NCI-H146 treated with DMSO at 0.1 percent for 48 hours (cell line): ENCODE measurements around the gene MYO18B.
"Not testable (repeated sequence)": the region's sequence is repeated elsewhere in the genome, so short reads cannot be mapped to it uniquely, and the experiment has no call there.

Experiments
- DNase-seq: peaks from one replicate; lab custom pipeline; 2025; ENCODE audit not compliant: unreplicated experiment; lab: John Stamatoyannopoulos, UW

The MYO18B gene

GRCh38 chr22:25741692-25742626, at the start of gene MYO18B:
Gene MYO18B, plus strand, starts transcription at chr22:25742188. Its CDS starts 18,905 bp downstream, at chr22:25761093.
- DNase-seq = no peak

DNA sequence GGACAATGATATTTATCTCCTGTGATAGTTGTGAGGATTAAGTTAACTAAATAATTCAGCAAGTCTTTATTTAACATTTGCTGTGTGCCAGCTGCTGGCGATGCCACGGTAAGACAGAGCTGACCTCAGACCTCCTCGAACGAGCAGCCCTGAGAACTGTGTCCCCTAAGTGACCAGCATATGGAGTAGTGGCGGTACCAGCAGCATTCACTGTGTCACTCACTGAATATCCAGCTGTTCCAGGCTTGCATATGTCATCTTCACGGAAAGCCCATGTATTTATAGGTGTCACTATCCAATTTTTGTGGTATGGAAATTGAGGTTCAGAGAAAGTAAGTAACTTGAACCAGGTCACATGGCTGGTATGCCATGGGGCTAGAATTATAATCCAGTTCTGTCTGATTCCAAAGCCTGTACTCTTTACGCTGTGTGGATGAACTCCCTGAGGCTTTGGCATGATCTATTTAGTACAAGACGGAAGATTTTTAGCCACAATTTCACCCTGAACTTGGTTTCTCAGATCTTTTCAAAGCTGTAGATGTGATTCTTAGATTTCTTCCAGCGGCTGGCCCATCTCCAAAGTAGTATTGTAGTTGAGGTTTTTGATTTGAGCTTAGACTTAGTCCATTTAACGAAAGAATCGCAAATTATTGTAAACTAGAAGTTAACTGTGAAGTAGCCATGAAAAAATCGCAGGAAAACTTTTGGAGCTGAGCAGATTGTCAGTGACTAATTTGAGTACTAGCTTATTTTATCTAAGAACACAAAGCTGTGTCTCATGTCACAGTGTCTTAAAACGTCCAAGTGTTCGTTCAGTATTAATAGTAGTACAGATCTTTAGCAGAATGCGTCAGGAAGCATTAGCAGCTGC, 49.4 kb upstream of the MYO18B start:
- no peak for DNase-seq

DNA sequence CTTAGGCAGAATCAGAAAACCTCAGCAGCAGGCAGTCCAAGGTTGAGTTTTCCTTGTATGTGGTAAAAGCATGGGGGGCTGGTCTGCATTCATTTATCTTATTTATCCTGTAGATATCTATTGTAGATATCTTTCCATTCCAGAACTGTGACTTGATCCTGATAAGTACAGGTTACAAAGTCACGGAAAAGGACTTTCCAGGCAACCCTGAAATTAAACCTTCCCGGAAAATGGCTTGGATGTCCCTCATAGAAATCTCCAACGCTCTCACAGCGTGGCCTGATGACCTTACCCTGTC, 48.8 kb upstream of the MYO18B start:
- DNase-seq = no peak

- no peak for DNase-seq
Measured at GRCh38 chr22:25694196-25694907, 47.6 kb upstream of the MYO18B start.

- DNase-seq = no peak
Measured at GRCh38 chr22:25695146-25695545, 46.8 kb upstream of the MYO18B start.

DNA sequence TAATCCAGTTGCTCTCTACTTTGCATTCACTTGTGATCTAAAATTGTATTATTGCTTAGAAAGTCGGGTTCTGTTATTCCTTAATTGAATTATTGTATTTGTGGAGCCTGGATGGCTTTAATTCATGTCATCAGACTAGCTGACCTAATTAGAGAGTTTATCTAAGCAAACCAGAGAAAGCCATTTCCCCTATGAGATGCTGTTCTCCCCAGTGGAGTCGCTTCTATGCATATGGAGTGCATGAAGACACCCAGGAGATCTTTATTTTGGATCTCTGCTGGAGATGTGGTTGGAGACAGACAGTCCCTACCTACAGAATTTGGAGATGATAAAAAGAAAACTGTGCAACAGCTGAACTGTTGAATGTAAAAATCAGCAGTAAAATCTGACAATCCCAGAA, 45.2 kb upstream of the MYO18B start:
- DNase-seq = no peak

GRCh38 chr22:25697181-25697664, 44.8 kb upstream of the MYO18B start:
- no peak for DNase-seq

DNA sequence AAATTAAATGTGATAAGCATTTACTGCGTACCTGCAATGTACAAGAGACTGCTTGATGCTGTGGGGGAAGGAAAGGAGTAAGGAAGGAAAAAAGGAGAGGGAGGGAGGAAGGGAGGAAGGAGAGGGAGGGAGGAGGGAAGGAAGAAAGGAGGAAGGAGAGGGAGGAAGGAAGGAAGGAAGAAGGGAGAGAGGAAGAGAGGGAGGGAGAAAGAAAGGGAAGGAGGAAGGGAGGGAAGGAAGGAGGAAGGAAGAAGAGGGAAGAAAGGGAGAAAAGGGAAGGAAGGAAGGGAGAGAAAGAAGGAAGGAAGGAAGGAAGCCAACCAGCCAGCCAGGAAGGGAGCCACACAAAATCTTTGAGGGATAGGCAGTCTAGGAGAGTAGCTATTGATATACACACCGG, 44.0 kb upstream of the MYO18B start:
- no peak for DNase-seq

DNA sequence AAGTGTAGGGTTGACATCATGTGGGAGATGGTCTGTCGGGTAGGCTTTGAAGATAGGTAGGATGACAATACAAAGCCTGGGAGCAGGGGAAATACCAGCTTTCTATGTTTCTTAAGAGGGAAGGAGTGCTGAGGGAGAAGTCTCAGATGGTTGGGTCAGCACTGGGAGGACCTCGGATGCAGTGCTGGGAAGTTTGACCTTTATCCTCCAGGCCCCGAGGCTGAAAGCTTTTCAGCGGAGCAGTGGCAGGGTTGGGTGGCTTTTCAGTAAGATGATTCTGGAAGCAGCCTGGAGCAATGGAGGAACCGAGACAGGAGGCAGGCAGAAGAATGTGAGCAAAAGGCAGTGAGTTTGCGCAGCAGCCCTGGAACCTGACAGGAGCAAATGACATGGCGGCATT, 43.5 kb upstream of the MYO18B start:
- DNase-seq = no peak

GRCh38 chr22:25698978-25699377, 43.0 kb upstream of the MYO18B start:
- DNase-seq = no peak

DNA sequence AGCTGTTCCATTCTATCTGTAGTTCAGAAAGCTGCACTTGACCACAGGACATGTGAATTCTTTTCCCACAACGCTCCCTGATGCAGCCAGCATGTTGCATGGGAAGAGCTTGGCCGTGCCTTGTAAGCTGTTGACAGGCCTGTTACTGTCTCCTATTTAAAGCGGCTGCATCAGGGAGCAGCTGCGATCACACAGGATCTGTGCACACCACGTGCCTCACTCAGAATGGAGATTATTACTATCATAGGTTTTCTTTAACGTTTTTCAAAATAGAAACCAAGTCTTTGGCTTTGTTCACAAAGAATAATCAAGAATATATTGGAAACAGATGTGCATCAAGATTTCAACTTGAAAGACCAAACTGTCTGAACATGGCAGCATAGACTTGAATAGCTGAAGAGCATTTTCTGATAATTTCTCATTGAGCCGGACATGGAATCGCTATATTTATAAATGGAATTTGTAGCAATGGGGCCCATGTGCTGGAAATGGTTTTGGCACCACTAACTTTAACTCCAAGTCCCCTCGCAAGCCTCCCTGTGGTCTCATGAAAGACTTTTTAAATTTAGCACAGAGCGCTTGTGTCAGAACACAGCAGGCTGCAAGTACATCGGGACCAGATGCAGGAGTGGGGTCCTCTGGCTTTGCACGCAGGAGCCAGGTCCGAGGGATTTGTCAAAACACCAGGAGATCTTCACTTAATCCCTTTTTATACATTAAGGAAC, 40.8 kb upstream of the MYO18B start:
- no peak for DNase-seq

DNA sequence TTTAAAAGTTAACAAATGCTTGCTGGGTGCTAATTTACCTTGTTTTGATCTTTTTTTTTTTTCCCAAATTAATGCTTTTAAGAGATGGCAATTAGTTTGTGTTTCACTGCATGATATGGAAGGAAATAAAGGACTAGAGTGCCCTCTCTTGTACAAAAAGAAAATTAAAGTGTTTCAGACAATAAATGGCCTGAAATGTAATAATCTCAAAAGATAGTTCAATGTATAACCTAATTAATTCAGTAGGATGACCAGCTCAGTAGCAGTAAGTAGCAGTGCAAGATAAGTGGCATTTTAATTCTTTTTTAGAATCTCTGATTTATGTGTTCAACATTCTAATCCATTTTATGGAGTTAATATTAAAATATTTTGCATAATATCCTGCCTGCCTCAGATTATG, 39.9 kb upstream of the MYO18B start:
- peak; percentile 11 for DNase-seq

GRCh38 chr22:25702571-25703167, 39.3 kb upstream of the MYO18B start:
- DNase-seq = no peak

DNA sequence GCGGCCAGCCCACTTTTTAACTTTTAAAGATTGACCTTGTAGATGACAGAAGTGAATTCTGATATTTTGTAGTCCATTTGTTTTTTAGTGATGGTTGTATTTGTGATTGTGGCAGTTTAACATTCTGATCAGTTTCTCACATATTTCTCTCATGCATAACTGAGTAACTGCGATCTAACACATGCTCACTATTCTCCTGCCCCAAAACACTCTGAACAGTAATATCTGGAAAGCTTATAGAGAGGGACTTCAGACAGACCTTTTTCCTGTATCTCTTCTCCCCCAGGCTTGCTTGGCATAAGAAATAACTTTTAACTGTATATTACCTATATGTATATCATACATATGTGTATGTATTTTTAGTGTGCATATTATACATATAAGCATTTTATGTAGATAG, 37.3 kb upstream of the MYO18B start:
- DNase-seq = no peak

DNA sequence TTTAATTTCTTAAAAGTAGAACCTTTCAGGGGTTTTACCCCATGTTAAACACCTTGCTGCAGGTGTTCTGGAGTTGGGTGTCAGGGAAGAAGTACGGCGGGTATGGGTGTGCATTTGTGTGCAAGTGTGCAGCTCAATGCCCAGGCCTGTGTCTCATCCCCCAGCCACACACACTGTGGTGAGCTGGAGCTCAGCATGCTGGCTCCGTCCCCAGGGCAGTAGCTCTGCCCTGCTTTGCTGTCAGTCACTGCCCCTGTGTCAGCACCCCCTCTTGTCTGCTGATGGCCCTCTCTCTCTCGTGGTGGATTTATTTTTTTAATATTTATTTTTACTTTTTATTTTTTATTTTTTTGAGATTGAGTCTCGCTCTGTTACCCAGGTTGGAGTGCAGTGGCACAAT, 35.8 kb upstream of the MYO18B start:
- DNase-seq = no peak

DNA sequence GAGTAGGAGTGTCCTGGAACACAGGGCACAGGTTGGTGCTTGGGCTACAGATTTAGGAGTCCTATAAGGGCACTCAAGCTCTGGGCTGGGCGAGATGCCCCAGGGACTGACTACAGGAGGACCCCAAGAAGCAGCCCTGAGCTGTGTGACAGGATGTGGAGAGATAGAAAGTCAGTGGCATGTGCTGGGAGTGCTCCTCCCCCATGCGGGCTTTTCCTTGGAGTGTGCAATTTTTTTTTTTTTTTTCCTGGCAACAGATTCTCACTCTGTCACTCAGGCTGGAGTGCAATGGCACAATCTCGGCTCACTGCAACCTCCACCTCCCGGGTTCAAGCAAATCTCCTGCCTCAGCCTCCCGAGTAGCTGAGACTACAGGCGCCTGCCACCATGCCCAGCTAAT, 33.6 kb upstream of the MYO18B start:
- DNase-seq = not testable (repeated sequence)

DNA sequence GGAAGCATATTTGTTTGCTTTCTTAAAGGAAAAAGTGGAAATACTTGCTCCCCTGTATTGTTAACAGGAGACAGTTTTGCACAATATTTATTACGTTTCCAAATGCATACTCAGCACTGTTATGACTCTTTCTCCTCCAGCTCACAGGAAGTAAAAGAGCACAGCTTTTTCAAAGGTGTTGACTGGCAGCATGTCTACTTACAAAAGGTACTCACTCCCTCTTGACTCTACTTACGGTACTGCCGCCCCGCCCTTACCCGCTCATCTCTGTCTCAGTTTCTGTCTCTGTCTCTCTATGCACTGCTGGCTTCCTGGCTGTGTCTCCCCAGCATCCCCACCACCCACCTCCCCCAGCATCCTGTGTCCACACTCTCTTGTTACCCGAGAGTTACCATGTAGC, 32.2 kb upstream of the MYO18B start:
- DNase-seq = no peak

GRCh38 chr22:25710501-25710900, 31.5 kb upstream of the MYO18B start:
- DNase-seq = no peak

DNA sequence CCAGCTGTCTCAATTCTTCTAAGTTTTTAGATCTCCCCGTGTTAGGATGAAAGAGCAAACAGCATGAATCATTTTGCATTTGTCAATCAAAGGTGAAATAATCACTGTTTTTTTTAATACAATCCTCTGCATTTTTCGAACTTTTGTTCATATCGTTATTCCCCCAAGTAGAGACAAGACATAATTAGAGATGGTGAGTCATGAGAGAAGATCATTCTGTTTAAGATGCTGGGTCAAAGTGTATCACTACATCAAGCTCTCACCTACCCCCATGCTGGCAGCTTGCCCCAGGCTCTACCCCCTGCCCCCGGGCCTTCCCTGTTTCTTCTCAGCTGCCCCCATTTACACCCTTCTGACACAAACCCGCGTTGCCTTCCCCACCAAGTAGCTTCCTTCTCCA, 30.5 kb upstream of the MYO18B start:
- DNase-seq = no peak

GRCh38 chr22:25712661-25713400, 29.2 kb upstream of the MYO18B start:
- no peak for DNase-seq
